HG03571 (cell line): ENCODE data around the gene SERPINA6.
"Not testable (repeated sequence)": the region's sequence is repeated elsewhere in the genome, so short reads cannot be mapped to it uniquely, and the experiment has no call there.

Experiments
- ATAC-seq: cut with Tn5 transposase; IDR thresholded peaks from one replicate; pipeline ENCODE4 v1.9.1; 2021; ENCODE audit not compliant: unreplicated experiment

The SERPINA6 gene, protein sequence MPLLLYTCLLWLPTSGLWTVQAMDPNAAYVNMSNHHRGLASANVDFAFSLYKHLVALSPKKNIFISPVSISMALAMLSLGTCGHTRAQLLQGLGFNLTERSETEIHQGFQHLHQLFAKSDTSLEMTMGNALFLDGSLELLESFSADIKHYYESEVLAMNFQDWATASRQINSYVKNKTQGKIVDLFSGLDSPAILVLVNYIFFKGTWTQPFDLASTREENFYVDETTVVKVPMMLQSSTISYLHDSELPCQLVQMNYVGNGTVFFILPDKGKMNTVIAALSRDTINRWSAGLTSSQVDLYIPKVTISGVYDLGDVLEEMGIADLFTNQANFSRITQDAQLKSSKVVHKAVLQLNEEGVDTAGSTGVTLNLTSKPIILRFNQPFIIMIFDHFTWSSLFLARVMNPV

DNA sequence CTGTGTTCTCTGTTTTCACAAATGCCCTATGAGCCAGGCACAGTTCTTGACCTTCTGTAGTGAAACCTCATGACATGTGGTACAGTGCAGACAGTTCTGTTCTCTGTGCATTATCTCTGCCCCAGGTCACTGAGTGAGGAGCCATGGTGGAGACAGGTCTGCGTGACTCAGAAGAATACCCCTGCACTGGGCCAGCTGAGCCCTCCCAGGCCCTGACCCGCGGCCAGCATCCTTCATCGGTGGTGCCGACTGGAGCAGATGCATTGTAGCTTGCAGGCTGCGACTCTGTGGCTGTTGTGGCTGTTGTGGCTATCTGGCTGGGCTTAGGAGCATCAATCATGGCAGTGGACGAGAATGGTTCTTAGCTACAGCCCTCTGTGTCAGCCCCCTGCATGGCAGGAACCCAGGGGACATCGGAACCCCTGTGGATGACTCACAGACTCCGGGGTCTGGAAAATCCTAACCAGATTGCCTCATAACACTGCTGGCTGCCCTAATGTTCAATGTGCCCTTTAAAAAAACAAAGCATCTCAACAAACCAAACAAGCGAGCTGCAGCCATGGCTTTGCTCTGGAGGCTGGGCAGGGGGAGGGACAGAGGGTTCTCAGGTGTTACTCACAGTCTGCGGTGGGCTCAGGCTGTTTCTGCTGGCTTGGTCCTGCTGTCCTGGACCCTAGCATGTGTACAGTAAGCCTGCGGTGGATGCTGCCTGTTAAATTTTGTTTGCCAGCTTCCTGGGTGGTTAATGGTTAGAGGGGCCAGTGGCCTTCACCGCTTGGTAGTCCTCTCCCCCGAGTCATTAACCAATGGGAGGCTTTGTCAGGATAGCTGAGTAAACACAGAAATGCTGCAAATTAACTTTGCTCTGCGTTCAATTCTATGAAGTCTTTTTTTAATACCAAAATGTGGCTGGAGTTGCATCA lies at the start of gene SERPINA6:
Gene SERPINA6, minus strand, starts transcription at position 689 of the 923 bp plus-strand sequence. CDS start 8,688 bp downstream, outside the sequence.
- ATAC-seq: no peak

DNA sequence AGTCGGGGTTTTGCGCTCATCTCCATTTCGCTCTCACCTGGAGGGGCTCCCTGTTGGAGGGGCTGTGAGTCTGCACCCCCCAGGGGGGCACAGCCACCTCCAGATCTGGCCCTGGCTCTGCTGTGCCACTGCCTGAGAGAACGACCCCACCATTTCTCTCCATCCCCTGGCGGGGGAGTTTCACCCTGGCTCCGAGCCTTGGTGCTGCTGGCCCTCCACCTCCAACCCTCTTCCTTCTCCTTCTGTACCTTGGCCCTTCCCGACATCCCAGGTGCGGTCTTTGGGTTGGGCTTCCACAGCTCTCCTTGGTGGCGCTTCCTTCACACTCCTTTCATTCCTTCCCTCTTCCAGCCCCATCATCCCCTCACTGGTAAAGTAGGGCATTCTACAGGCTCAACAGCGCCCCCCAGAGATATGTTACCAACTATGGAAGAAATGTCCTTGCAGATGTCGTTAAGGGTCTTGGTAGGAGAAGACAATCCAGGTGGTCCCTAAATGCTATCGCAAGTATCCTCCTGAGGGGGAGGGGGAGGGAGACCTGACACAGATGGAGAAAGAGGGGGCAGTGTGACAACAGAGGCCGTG lies 49.0 kb upstream of the SERPINA6 start:
- ATAC-seq: no peak

DNA sequence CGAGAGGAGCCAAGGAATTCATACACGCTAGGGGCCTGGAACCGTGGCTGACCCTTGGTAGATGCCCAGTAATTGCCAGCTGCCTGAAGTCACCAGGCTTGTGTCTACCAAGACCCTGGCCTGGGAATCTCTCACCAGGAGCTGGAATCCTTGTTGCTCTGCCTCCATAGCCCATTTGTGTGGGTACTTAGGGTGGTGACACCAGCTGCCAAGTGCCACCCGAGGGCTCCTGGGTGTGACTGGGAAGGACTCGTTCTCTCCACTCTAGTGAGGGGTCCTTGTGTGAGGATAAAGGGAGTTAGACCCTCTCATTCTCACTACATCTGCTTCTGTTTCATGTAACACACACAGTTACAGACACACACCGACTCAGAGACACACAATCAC lies 47.4 kb upstream of the SERPINA6 start:
- ATAC-seq: no peak

DNA sequence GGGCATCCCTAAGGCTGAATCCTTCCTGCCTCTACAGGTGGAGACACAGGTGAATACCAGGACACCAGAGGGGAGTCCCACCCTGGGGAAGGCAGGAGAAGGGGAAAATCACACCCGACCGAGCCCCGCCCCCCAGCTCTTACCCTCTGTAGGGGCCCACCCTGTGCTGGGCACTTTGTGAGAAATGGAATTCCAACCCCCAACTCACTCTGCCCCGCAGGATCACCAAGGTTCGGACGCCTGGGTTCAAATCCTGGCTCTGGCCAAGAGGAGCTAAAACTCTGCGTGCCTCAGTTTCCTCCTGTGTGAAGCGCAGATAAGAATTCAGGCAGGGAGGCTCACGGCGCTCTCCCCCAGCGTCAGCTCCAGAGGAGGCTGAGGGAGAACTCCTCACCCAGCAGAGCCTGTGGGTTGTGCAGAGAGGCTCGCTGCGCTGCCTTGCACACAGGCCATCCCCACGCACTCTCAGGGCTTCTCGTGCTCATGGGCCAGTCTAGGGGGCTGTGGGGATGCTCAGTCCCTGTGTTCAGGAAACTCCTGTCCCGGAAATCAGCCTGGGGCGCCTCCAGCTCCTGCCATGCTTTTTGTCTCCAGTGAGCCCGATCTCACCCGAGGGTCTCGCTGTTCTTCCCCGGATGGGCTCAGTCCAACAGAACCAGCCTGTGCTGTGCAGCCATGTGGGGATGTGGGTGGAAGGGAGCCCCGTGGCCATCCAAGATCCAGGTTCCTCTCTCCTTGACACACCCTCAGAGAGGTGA lies 46.8 kb upstream of the SERPINA6 start:
- ATAC-seq: not testable (repeated sequence)

DNA sequence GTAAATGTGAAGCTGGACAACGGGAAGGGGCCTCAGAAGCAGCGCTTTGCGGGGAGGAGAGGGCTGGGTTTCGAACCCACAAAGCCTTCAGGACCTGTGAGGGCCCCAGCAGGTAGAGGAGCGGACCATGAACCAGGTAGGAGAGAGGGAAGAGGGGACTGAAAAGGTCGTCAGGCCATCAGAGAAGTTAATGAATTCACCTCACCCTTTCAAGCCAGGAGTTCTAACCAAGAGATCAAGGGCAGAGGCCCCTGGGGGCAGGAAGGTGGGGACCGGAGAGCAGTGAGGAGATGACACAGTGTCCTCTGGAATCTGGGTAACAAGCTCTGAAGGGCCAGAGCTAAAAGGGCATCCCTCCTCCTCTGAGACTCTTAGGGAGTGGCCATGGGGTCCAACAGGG lies 45.8 kb upstream of the SERPINA6 start:
- no peak for ATAC-seq

DNA sequence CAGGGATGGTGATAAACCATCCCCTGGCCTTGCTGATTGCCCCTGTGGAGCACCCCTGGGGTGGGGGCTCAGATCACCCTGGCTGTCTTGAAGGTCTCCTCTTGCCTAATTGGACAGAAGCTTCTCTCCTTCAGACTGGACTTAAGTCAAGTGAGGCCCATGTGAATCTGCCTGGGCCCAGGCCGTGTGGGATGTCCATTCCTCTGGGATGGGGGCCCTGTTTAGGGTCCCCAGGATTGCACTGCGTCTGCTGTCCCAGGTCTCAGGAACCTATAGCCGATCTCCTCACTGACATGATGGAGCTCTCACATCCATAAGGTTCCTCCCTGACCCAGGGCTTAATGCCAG lies 45.1 kb upstream of the SERPINA6 start:
- no peak for ATAC-seq

DNA sequence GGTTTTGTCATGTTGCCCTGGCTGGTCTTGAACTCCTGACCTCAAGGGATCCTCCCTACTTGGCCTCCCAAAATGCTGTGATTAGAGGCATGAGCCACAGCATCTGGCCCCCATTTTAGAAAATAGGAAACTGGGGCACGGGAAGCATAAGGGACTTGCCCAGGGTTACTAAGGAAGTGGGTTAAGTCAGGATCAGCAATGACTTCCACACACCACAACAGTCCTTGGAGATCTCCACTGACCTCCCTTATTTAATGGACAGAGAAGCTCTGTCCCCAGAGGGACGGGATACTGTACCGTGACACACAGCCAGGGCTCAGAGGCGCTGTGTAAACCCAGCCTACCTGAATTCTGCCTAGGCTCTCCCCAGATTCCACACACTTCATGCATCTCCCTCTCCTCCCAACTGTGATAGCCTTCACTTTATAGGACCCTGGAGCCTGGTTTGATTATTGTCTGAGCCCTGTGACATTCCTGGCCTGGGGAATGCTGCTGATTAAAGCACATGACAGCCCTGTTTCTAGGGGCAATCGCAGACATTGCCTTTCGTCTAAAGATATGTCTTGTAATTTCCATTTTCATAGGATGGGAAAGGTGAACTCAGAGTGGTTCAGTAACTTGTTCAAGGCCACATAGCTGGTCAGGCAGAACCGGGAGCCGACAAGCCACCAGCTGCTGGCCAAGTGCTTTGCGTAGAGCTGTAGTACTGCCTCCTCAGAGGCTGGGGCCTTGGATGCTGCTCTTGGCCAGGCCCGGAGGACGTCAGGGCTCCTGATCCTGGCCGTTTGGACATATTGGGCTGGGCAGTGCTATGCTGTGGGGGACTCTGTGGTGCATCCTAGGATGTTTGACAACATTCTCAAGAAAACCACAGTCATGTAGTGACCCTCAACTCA lies 44.5 kb upstream of the SERPINA6 start:
- ATAC-seq: no peak

DNA sequence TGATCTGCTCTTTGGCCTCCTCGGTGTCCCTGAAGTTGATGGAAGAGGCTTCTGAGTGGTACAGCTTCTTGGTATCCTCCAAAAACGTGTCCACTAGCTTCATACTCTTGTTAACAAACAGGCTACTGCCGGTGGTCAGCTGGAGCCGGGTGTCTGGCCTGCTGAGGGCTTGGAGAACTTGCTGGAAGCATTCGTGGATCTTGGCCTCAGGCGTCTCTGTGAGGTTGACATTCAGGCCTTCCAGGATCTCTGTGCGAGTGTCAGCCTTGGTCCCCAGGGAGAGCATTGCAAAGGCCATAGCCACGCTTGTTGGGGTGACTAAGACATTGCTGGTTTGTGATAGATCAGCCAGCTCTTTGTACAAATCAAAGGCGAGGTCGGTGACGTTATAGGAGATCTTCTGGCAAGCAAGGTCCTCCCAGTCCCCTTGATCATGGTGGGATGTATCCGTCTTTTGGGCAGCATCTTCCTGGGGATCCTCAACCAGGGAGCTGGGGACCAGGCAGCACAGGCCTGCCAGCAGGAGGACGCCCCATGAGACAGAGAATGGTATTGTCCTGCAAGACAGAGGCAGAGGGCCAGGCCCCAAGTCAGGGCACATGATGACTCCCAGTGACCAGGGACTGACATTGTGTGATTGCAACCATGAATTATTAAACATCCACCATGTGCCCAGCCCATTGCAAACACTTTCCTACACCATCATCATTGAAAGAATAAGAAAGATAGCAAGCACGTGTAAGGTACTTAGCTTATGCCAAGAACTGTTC lies 43.2 kb upstream of the SERPINA6 start, which contains the start of gene SERPINA2:
Gene SERPINA2, minus strand, starts transcription at position 553 of the 770 bp plus-strand sequence.
- ATAC-seq: no peak

DNA sequence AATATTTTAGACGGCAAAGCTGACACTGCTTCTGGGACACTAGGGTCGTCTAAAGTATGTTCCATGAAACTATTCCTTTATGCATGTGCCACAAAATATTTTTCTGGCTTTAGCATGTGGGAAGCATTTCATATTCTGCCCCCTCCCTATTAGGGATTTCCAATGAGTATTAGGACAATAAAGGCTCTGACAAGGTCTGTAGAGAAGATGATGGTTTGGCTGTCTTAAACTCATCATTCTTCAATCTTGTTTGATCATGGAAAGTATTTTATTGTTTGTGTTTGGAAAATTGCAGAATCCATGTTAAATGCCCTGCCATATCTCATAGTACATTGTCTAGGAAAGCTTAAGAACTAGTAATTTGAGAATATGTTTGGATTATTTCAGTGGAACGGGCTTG lies 42.5 kb upstream of the SERPINA6 start:
- no peak for ATAC-seq

DNA sequence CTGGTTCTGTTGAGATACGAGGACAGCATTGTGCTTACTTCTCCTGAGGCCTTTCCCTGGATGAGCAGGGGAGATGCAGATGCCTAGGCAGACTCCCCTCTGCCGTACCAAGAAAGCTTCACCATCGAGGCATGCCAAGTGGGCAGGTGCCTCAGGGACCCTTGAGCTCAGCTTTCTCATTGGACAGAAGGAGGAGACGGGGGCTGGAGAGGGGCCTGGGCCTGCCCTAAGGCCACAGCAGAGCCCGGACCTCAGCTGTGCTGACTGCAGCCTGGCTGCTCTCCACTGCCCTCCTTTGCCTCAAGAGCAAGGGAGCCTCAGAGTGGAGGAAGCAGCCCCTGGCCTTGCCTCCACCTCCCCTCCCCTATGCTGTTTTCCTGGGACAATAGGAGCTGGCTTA lies 41.8 kb upstream of the SERPINA6 start:
- ATAC-seq: no peak

DNA sequence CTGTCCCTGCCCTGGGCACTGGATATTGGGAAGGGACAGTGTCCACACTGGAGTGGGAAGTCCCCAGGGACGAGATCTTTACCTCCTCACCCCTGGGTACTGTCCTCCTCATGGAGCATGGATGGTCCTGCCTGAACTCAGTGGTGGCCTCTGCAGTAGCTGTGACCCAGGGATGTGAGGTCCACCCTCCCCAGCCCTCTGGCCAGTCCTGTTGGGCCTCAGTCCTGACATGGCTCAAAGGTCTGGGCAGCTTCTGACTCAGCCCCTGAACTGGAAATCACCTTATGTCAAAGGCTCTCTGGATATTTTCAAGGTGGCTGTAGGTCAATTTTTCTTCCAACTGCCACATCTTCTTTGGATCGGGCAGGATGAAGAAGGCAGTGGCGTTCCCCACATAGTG lies 40.9 kb upstream of the SERPINA6 start:
- no peak for ATAC-seq

DNA sequence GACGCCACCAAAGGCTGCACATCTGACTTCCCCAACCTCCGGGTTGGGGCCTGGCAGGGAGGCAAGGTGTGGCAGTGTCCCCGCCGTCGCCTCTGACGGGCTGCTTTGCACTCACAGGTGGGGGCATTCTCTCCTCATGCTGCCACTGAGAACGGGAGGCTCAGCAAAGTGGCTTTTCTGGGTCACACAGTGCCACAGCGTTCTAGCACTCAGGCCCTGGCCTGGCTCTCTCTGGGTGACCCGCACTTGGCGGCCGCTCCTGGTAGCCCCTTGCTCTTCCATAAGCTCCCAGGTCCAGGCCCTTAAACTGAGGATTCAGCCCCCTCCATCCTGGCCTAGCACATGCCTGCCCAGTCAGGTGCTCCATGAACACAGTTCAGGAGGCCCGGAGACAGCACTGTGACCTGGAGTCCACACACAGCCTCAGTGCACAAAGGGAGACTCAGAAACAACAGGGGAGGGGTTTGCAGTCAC lies 40.1 kb upstream of the SERPINA6 start:
- no peak for ATAC-seq

DNA sequence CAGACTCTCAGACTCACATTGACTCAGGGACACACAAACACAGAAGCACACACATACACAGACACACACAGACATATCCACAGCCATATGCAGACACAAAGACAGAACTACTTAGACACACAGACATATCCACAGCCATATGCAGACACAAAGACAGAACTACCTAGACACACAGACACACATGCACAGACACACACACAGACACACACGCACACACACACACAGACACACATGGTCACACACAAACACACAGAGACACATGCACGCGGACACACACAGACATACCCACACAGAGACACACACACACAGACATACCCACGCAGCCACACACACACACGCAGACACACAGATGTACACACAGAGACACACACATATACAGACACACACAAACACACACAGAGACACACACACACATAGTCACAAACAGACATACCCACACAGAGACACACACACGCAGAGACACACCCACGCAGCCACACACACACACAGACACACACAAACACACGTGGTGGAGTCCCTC lies 39.5 kb upstream of the SERPINA6 start:
- no peak for ATAC-seq

DNA sequence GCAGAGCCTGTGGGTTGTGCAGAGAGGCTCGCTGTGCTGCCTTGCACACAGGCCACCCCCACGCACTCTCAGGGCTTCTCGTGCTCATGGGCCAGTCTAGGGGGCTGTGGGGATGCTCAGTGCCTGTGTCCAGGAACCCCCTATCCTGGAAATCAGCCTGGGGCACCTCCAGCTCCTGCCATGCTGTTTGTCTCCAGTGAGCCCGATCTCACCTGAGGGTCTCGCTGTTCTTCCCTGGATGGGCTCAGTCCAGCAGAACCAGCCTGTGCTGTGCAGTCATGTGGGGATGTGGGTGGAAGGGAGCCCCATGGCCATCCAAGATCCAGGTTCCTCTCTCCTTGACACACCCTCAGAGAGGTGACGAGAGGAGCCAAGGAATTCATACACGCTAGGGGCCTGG lies 38.5 kb upstream of the SERPINA6 start:
- no peak for ATAC-seq

DNA sequence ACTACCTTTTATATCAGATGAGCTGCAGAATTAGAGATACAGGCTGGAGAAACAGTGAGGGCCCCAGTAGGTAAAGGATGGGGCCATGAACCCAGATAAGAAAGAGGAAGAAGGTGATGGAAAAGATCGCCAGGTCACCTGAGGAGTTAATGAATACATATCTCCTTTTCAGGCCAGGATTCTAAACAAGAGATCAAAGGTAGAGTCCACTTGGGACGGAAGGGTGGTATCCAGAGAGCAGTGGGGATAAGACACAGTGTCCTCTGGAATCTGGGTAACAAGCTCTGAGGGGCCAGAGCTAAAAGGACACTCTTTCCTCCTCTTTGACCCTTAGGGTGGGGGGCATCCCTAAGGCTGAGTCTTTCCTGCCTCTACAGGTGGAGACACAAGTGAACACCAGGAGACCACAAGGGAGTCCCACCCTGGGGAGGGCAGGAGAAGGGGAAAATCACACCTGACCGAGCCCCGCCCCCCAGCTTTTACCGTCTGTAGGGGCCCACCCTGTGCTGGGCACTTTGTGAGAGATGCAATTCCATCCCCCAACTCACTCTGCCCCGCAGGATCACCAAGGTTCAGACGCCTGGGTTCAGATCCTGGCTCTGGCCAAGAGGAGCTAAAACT lies 37.9 kb upstream of the SERPINA6 start:
- no peak for ATAC-seq

DNA sequence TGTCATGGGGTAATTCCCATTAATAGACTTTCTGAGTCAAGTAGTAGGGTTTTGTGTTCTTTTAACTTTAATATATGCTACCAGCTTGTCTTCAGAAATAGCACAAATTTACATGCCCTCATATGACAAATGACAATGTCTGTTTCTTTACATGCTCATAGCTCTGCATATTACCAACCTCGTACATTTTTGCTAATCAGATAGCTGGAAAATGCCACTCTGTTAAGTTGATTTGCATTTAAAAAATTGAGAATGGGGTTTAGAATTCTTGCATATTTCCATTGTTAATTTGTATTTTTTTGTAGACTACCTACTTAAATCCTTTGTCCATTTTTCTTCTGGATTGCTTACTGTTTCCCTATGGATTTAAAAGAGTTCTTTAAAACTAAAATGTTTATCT lies 34.0 kb upstream of the SERPINA6 start:
- no peak for ATAC-seq

DNA sequence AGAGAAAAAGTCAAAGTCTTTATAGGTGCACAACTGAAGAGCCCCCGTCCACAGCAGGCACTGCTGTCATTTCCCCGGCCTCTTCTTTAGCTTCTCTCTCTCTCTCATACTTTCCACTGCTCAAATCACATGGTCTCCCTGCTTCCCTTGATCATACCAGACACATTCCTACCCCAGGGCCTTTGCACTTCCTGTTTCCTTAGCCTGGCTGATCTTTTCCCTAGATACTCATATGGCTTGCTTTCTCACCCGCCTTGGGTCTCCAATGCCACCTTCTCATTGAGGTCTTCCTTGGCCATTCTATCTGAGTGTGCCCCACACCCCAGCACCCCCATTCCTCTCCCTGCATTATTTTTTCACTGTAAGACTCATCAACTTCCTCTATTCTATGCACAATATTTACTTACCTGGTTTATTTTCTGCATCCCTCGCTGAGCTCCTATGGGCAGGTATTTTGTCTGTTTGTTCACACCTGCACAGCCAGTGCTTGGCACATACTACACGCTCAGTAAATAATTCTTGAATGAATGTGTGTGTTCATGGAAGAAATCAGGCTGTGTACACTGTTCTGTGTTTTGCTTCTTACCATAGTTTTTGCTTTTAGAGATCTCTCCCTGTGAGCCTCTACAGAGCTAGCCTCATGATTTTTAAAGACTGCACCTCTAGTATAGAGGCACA lies 33.4 kb upstream of the SERPINA6 start:
- no peak for ATAC-seq
